OCI-LY3 (cell line): Measurements from ENCODE around the gene SPATS1.

Experiments used
- H2AFZ ChIP-seq: fragments of 200-600, 300-600 bp; shearing (Covaris generic); 2 replicates; pipeline ENCODE4 v1.6.0; 2014; ENCODE audit warnings: antibody characterized with exemption, low read depth, low read length
- H3K27ac ChIP-seq: fragments of 200-600, 300-600 bp; sonication (generic); 2 replicates; pipeline ENCODE4 v1.5.1; 2014; ENCODE audit warnings: mild to moderate bottlenecking, low read length, moderate library complexity, mixed read lengths
- H3K27me3 ChIP-seq: fragments of 200-600, 300-600 bp; sonication (generic); 2 replicates; pipeline ENCODE4 v1.6.1; 2014; ENCODE audit warnings: low read depth, low read length, mixed read lengths
- H3K36me3 ChIP-seq: fragments of 200-600, 300-600 bp; sonication (generic); replicated peaks from 2 replicates; pipeline ENCODE3; 2014; ENCODE audit warnings: low read depth, low read length, mixed read lengths
- H3K4me1 ChIP-seq: fragments of 300-600, 200-600 bp; sonication (generic); 2 replicates; pipeline ENCODE4 v1.6.1; 2014; ENCODE audit warnings: low read length, mixed read lengths
- H3K4me2 ChIP-seq: fragments of 200-600, 300-600 bp; sonication (generic); 2 replicates; pipeline ENCODE4 v1.6.1; 2014; ENCODE audit warnings: low read length, mixed read lengths
- H3K4me3 ChIP-seq: fragments of 300-600, 200-600 bp; sonication (generic); 2 replicates; pipeline ENCODE4 v1.5.1; 2014; ENCODE audit warnings: antibody characterized with exemption, mild to moderate bottlenecking, low read length, moderate library complexity
- H3K79me2 ChIP-seq: fragments of 300-600, 200-600 bp; shearing (Covaris generic); 2 replicates; pipeline ENCODE4 v1.6.1; 2014; ENCODE audit warnings: mild to moderate bottlenecking, low read length, mixed read lengths
- H3K9ac ChIP-seq: fragments of 300-600, 200-600 bp; shearing (Covaris generic); 2 replicates; pipeline ENCODE4 v1.6.0; 2014; ENCODE audit warnings: mild to moderate bottlenecking, low read length, moderate library complexity
- H3K9me3 ChIP-seq: fragments of 200-600, 300-600 bp; shearing (Covaris generic); 2 replicates; pipeline ENCODE4 v1.6.1; 2014; ENCODE audit warnings: low read length, mixed read lengths; ENCODE audit not compliant: insufficient read depth
- H4K20me1 ChIP-seq: fragments of 200-600, 300-600 bp; sonication (generic); 2 replicates; pipeline ENCODE4 v1.6.1; 2016; ENCODE audit warnings: low read length, mixed read lengths; ENCODE audit not compliant: insufficient read depth
- EZH2phosphoT487 ChIP-seq: fragments of 200-600 bp; shearing (Covaris generic); IDR thresholded peaks from 2 replicates; pipeline ENCODE4 v1.6.1; 2018; ENCODE audit warnings: antibody characterized with exemption, mixed run types, low read depth
- TF ChIP-seq, protein P1 (sequence below): fragments of 200-600, 300-600 bp; sonication (generic); IDR thresholded peaks from 2 replicates; pipeline ENCODE4 v1.5.1; 2014; ENCODE audit warnings: antibody characterized with exemption, low read length, low read depth

The SPATS1 gene

DNA sequence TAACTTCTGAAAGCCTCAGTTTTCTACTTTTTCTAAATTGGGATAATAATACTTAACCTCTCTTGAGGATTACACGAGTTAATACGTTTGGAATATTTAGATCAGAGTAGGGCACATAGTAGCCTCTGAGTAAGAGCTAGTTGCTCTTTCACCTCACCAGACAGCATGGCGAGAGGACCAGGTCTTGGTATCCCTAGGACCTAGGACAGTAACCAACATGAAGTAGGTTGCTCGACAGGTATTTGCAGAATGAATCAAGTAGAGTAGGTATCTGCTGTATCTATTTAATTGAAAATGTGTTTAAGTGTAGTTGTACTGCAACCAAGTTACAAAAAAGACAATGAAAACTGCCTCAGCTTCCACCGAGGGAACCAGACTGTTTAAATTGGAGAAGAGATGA is 46.4 kb downstream of the SPATS1 start:
- no peaks in the 10 kb centered on the region for H3K9me3 ChIP-seq
- H3K9ac ChIP-seq, result peak overlapping the region; percentile 89; the same call in 1 of the 2 replicates
- no peaks in the 10 kb centered on the region for H3K27me3 ChIP-seq
- H3K79me2 ChIP-seq, result peaks cover 42% of the 10 kb centered on the region
- H3K36me3 ChIP-seq, result peaks cover 27% of the 10 kb centered on the region
- peak overlapping the region; percentile 87 for H3K4me2 ChIP-seq
- peaks cover 21% of the 10 kb centered on the region for H3K4me1 ChIP-seq
- H2AFZ ChIP-seq, result no peak overlapping the region
- peaks cover 24% of the 10 kb centered on the region for H4K20me1 ChIP-seq
- TF ChIP-seq, protein P1, sequence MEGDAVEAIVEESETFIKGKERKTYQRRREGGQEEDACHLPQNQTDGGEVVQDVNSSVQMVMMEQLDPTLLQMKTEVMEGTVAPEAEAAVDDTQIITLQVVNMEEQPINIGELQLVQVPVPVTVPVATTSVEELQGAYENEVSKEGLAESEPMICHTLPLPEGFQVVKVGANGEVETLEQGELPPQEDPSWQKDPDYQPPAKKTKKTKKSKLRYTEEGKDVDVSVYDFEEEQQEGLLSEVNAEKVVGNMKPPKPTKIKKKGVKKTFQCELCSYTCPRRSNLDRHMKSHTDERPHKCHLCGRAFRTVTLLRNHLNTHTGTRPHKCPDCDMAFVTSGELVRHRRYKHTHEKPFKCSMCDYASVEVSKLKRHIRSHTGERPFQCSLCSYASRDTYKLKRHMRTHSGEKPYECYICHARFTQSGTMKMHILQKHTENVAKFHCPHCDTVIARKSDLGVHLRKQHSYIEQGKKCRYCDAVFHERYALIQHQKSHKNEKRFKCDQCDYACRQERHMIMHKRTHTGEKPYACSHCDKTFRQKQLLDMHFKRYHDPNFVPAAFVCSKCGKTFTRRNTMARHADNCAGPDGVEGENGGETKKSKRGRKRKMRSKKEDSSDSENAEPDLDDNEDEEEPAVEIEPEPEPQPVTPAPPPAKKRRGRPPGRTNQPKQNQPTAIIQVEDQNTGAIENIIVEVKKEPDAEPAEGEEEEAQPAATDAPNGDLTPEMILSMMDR, result no peak
- no peak for TF ChIP-seq EZH2phosphoT487
- H3K4me3 ChIP-seq, result peak overlapping the region; percentile 79
- no peak overlapping the region for H3K27ac ChIP-seq

DNA sequence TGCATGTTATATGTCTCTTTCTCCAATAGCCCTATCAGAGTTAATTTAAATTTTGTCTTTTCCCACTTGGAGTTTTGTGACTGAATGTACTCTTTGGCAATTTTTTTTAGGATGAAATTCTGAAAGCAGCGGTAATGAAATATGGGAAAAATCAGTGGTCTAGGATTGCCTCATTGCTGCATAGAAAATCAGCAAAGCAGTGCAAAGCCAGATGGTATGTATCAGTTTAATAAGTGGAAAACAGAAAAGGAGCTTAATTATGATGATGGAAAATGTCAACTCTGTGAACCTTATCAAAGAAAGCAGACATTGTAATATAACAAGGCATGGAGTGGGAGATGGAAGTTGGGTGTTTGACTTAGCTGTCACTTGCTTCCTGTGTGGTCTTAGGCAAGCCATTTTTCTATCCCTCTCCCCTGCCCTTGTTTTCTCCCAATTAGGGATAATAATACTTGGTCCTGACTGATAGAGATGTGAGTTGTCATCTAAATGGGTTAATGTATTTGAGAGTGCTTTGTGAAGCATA is 47.8 kb downstream of the SPATS1 start:
- no peaks in the 10 kb centered on the region for H3K27me3 ChIP-seq
- TF ChIP-seq, protein P1, result no peak
- no peak for TF ChIP-seq EZH2phosphoT487
- H4K20me1 ChIP-seq, result peaks cover 24% of the 10 kb centered on the region
- H3K27ac ChIP-seq, result no peak overlapping the region
- no peak overlapping the region for H2AFZ ChIP-seq
- H3K4me3 ChIP-seq, result no peak overlapping the region
- H3K9ac ChIP-seq, result no peak overlapping the region
- no peak overlapping the region for H3K4me2 ChIP-seq
- H3K4me1 ChIP-seq, result peaks cover 21% of the 10 kb centered on the region
- H3K79me2 ChIP-seq, result peaks cover 42% of the 10 kb centered on the region
- no peaks in the 10 kb centered on the region for H3K9me3 ChIP-seq
- H3K36me3 ChIP-seq, result peaks cover 37% of the 10 kb centered on the region
